Measurements from ENCODE around the gene GAD1.

Gene GAD1

DNA sequence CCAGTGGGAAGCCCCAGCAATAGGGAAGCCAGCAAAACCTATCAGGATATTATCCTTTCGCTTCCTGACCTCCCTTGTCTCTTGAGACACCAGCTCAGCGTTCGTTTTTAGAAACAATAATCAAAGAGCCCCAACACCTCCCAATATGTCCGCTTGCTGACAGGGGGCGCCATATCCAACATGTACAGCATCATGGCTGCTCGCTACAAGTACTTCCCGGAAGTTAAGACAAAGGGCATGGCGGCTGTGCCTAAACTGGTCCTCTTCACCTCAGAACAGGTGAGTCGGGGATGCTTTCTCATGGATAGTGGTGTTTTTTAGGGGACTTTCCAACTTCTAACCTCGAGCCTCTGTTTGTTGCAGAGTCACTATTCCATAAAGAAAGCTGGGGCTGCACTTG lies 28.7 kb downstream of the GAD1 start:
- Histone ChIP-seq H3K27me3 (replicated peaks in 2 of 5; ENCODE audit: control insufficient read depth in 4 of 5, insufficient read depth in 5 of 5, low read length in 4 of 5) (no peaks in the 10 kb centered on the region), H3K9me3 (ENCODE audit: control extremely low read depth in 1 of 5, control insufficient read depth in 4 of 5, insufficient read depth in 2 of 5, low read depth in 1 of 5, low read length in 4 of 5) (no peaks in the 10 kb centered on the region), H3K36me3 (ENCODE audit: control insufficient read depth in 4 of 4, insufficient read depth in 4 of 4, low read length in 3 of 4) (no peaks in the 10 kb centered on the region), H3K4me3 (ENCODE audit: control insufficient read depth in 1 of 7, extremely low read depth in 1 of 7, insufficient read depth in 4 of 7, low read depth in 2 of 7, low read length in 6 of 7) (no peak overlapping the region), H3K4me1 (ENCODE audit: control extremely low read depth in 1 of 4, control insufficient read depth in 4 of 4, insufficient read depth in 4 of 4, low read length in 3 of 4) (peaks cover 4 to 16% (median 11%) of the 10 kb centered on the region in 4 experiments), H3K27ac (ENCODE audit: insufficient read depth in 1 of 2, low read depth in 1 of 2, low read length in 2 of 2, poor library complexity in 1 of 2, severe bottlenecking in 2 of 2) (no peak overlapping the region)
- ChIA-PET POLR2A (no interaction called here), CTCF (interaction anchor here (0.6 to 4.6 kb wide), 5 partner anchors 14 to 585 kb away, joined by 3 to 23 read pairs (median 3); no protein-coding TSS in a partner anchor)
- DNase-seq = no peak
- WGBS (ENCODE audit: insufficient coverage) = 95% methylated on average over 7 of the region's 10 CpGs

- ChIA-PET POLR2A (no interaction called here), CTCF (interaction anchor here (1.3 to 1.6 kb wide), 4 partner anchors 13 to 27 kb away, joined by 3 to 5 read pairs (median 4); no protein-coding TSS in a partner anchor)
- Histone ChIP-seq H3K36me3 (ENCODE audit: control insufficient read depth in 4 of 4, insufficient read depth in 4 of 4, low read length in 3 of 4) (no peaks in the 10 kb centered on the region), H3K4me3 (ENCODE audit: control insufficient read depth in 1 of 7, extremely low read depth in 1 of 7, insufficient read depth in 4 of 7, low read depth in 2 of 7, low read length in 6 of 7) (no peak overlapping the region), H3K27ac (ENCODE audit: insufficient read depth in 1 of 2, low read depth in 1 of 2, low read length in 2 of 2, poor library complexity in 1 of 2, severe bottlenecking in 2 of 2) (no peak overlapping the region), H3K9me3 (ENCODE audit: control extremely low read depth in 1 of 5, control insufficient read depth in 4 of 5, insufficient read depth in 2 of 5, low read depth in 1 of 5, low read length in 4 of 5) (no peaks in the 10 kb centered on the region), H3K4me1 (ENCODE audit: control extremely low read depth in 1 of 4, control insufficient read depth in 4 of 4, insufficient read depth in 4 of 4, low read length in 3 of 4) (peaks cover 4 to 16% (median 9%) of the 10 kb centered on the region in 4 experiments), H3K27me3 (replicated peaks in 2 of 5; ENCODE audit: control insufficient read depth in 4 of 5, insufficient read depth in 5 of 5, low read length in 4 of 5) (no peaks in the 10 kb centered on the region)
- no peak for DNase-seq
Observed at GRCh38 chr2:170846314-170846713, 29.6 kb downstream of the GAD1 start.

DNA sequence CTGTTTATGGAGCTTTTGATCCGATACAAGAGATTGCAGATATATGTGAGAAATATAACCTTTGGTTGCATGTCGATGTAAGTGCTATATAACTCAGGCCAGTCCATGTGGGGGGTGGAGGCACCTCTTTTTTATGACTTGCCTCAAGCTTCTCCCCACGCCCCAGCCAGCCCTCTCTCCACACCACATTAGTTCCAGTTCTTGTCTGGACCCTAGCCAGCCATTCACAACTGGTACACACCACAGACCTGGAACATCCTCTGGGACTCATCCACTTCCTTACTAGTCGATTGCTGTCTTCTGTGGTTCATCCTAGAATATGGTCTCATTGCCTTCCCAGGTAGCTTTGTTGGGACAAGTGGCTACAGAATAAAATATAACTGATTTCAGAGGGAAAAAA lies 31.0 kb downstream of the GAD1 start:
- ChIA-PET POLR2A (no interaction called here), CTCF (interaction anchor here (0.7 to 1.6 kb wide), 4 partner anchors 14 to 260 kb away, joined by 3 to 5 read pairs (median 3); no protein-coding TSS in a partner anchor)
- no peak for DNase-seq
- Histone ChIP-seq H3K4me1 (ENCODE audit: control extremely low read depth in 1 of 4, control insufficient read depth in 4 of 4, insufficient read depth in 4 of 4, low read length in 3 of 4) (peaks cover 4 to 13% (median 9%) of the 10 kb centered on the region in 4 experiments), H3K4me3 (ENCODE audit: control insufficient read depth in 1 of 7, extremely low read depth in 1 of 7, insufficient read depth in 4 of 7, low read depth in 2 of 7, low read length in 6 of 7) (no peak overlapping the region), H3K27ac (ENCODE audit: insufficient read depth in 1 of 2, low read depth in 1 of 2, low read length in 2 of 2, poor library complexity in 1 of 2, severe bottlenecking in 2 of 2) (no peak overlapping the region), H3K9me3 (ENCODE audit: control extremely low read depth in 1 of 5, control insufficient read depth in 4 of 5, insufficient read depth in 2 of 5, low read depth in 1 of 5, low read length in 4 of 5) (no peaks in the 10 kb centered on the region), H3K27me3 (replicated peaks in 2 of 5; ENCODE audit: control insufficient read depth in 4 of 5, insufficient read depth in 5 of 5, low read length in 4 of 5) (no peaks in the 10 kb centered on the region), H3K36me3 (ENCODE audit: control insufficient read depth in 4 of 4, insufficient read depth in 4 of 4, low read length in 3 of 4) (no peaks in the 10 kb centered on the region)
- WGBS (ENCODE audit: insufficient coverage) = 90% methylated on average over 3 of the region's 4 CpGs

DNA sequence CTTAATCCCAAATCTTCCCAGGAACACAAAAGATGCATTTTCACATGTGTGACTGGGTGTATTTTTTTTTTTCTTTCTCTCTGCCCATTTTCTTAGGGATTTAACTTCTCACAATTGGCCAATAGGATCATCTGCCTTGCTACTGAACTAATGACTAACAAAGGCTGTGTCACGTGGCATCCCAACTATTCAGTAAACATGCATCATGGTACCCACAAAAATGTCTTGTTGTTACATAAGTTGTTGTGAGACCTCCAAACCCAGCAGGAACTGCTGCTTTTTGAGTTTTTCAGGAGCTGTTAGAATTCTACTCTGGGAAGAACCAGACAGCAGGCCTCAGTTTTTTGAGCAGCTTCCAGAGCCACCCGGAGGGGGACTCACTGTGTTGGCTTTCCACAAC lies 31.9 kb downstream of the GAD1 start:
- Histone ChIP-seq H3K27ac (ENCODE audit: insufficient read depth in 1 of 2, low read depth in 1 of 2, low read length in 2 of 2, poor library complexity in 1 of 2, severe bottlenecking in 2 of 2) (no peak overlapping the region), H3K4me3 (ENCODE audit: control insufficient read depth in 1 of 7, extremely low read depth in 1 of 7, insufficient read depth in 4 of 7, low read depth in 2 of 7, low read length in 6 of 7) (no peak overlapping the region), H3K4me1 (ENCODE audit: control extremely low read depth in 1 of 4, control insufficient read depth in 4 of 4, insufficient read depth in 4 of 4, low read length in 3 of 4) (peaks cover 0 to 10% (median 7%) of the 10 kb centered on the region in 4 experiments), H3K27me3 (replicated peaks in 2 of 5; ENCODE audit: control insufficient read depth in 4 of 5, insufficient read depth in 5 of 5, low read length in 4 of 5) (no peaks in the 10 kb centered on the region), H3K36me3 (ENCODE audit: control insufficient read depth in 4 of 4, insufficient read depth in 4 of 4, low read length in 3 of 4) (no peaks in the 10 kb centered on the region), H3K9me3 (ENCODE audit: control extremely low read depth in 1 of 5, control insufficient read depth in 4 of 5, insufficient read depth in 2 of 5, low read depth in 1 of 5, low read length in 4 of 5) (no peaks in the 10 kb centered on the region)
- WGBS (ENCODE audit: insufficient coverage) = 92% methylated on average over 1 of the region's 2 CpGs
- DNase-seq = no peak
- POLR2A ChIA-PET = no interaction called here
- CTCF ChIA-PET = no interaction called here

DNA sequence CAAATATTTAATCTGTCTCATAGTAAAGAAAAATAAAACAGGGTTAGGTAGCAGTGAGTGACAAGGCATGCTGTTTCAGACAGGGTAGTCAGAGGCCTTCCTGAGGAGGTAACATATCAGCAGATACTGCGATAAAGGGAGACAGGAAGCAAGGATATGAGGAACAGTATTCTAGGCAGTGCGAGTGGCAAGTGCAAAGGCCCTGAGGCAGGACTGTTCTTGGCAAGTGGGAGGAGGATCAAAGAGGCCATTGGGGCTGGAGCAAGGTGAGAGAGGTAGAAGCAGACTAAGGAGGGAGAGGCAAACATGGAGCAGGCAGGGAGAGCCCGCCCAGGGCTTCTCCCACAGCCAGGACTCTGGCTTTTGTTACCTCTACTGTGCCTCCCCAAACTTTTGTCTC lies 33.6 kb downstream of the GAD1 start:
- ChIA-PET CTCF (no interaction called here), POLR2A (no interaction called here)
- no peaks in the 10 kb centered on the region for H3K9me3 ChIP-seq (ENCODE audit: control extremely low read depth in 1 of 5, control insufficient read depth in 4 of 5, insufficient read depth in 2 of 5, low read depth in 1 of 5, low read length in 4 of 5)
- 100% methylated on average over 3 of the region's 3 CpGs for WGBS (ENCODE audit: insufficient coverage)
- DNase-seq = no peak
- no peaks in the 10 kb centered on the region for H3K36me3 ChIP-seq (ENCODE audit: control insufficient read depth in 4 of 4, insufficient read depth in 4 of 4, low read length in 3 of 4)
- H3K27ac ChIP-seq (ENCODE audit: insufficient read depth in 1 of 2, low read depth in 1 of 2, low read length in 2 of 2, poor library complexity in 1 of 2, severe bottlenecking in 2 of 2) = no peak overlapping the region
- no peaks in the 10 kb centered on the region for H3K27me3 ChIP-seq (replicated peaks in 2 of 5; ENCODE audit: control insufficient read depth in 4 of 5, insufficient read depth in 5 of 5, low read length in 4 of 5)
- H3K4me1 ChIP-seq (ENCODE audit: control extremely low read depth in 1 of 4, control insufficient read depth in 4 of 4, insufficient read depth in 4 of 4, low read length in 3 of 4) = no peaks in the 10 kb centered on the region
- no peak overlapping the region for H3K4me3 ChIP-seq (ENCODE audit: control insufficient read depth in 1 of 7, extremely low read depth in 1 of 7, insufficient read depth in 4 of 7, low read depth in 2 of 7, low read length in 6 of 7)

DNA sequence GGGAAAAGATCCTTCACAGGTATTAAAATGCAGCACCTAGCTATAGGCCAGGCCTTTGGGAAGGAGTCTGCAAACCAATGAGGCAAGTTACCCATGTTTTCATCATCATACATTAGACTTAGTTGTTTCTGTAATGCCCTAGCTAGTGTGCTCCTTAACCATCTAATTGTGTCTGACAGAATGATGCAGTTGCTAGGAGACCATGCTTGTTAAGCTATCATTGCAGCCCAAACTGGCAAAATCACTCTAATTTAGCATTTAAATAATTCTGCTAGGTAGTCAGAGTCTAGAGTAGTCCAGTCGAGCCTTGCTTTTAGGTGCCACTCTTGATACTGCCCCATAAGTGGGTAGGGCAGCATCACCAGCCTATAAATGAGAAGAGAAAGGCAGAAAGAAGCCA lies 34.9 kb downstream of the GAD1 start:
- Histone ChIP-seq H3K27ac (ENCODE audit: insufficient read depth in 1 of 2, low read depth in 1 of 2, low read length in 2 of 2, poor library complexity in 1 of 2, severe bottlenecking in 2 of 2) (no peak overlapping the region), H3K4me3 (ENCODE audit: control insufficient read depth in 1 of 7, extremely low read depth in 1 of 7, insufficient read depth in 4 of 7, low read depth in 2 of 7, low read length in 6 of 7) (no peak overlapping the region), H3K36me3 (ENCODE audit: control insufficient read depth in 4 of 4, insufficient read depth in 4 of 4, low read length in 3 of 4) (no peaks in the 10 kb centered on the region), H3K27me3 (replicated peaks in 2 of 5; ENCODE audit: control insufficient read depth in 4 of 5, insufficient read depth in 5 of 5, low read length in 4 of 5) (no peaks in the 10 kb centered on the region), H3K4me1 (ENCODE audit: control extremely low read depth in 1 of 4, control insufficient read depth in 4 of 4, insufficient read depth in 4 of 4, low read length in 3 of 4) (no peaks in the 10 kb centered on the region), H3K9me3 (ENCODE audit: control extremely low read depth in 1 of 5, control insufficient read depth in 4 of 5, insufficient read depth in 2 of 5, low read depth in 1 of 5, low read length in 4 of 5) (no peaks in the 10 kb centered on the region)
- 100% methylated on average over 1 of the region's 1 CpG for WGBS (ENCODE audit: insufficient coverage)
- POLR2A ChIA-PET = no interaction called here
- CTCF ChIA-PET = no interaction called here
- no peak for DNase-seq

DNA sequence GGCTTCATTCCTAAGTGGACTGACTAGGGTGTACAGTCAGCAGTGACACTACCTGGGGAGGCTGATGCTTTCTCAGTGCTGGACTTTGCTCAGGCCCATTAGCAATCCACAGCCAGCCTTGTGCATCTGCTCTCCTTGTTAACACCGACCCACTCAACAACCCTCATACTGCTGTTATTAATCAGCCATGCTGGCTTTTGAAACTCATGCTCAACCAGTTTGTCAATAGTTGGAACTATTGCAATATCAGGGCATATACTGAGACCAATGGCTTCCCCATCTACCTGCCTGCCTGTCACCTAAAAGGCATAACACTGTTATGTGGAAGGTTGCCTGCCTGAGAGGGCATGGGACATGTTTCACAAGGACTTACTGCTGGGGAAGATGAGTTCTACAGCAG lies 39.4 kb downstream of the GAD1 start:
- POLR2A ChIA-PET = no interaction called here
- no peak overlapping the region for H3K27ac ChIP-seq (ENCODE audit: insufficient read depth in 1 of 2, low read depth in 1 of 2, low read length in 2 of 2, poor library complexity in 1 of 2, severe bottlenecking in 2 of 2)
- H3K9me3 ChIP-seq (ENCODE audit: control extremely low read depth in 1 of 5, control insufficient read depth in 4 of 5, insufficient read depth in 2 of 5, low read depth in 1 of 5, low read length in 4 of 5) = no peaks in the 10 kb centered on the region
- CTCF ChIA-PET = no interaction called here
- WGBS (ENCODE audit: insufficient coverage) = 100% methylated on average over 1 of the region's 1 CpG
- H3K4me3 ChIP-seq (ENCODE audit: control insufficient read depth in 1 of 7, extremely low read depth in 1 of 7, insufficient read depth in 4 of 7, low read depth in 2 of 7, low read length in 6 of 7) = no peak overlapping the region
- DNase-seq = no peak
- no peaks in the 10 kb centered on the region for H3K4me1 ChIP-seq (ENCODE audit: control extremely low read depth in 1 of 4, control insufficient read depth in 4 of 4, insufficient read depth in 4 of 4, low read length in 3 of 4)
- H3K27me3 ChIP-seq (replicated peaks in 2 of 5; ENCODE audit: control insufficient read depth in 4 of 5, insufficient read depth in 5 of 5, low read length in 4 of 5) = peaks cover 0 to 3% (median 0%) of the 10 kb centered on the region in 5 experiments
- no peaks in the 10 kb centered on the region for H3K36me3 ChIP-seq (ENCODE audit: control insufficient read depth in 4 of 4, insufficient read depth in 4 of 4, low read length in 3 of 4)
